ENCODE results near the gene ZNF22.
A peak's percentile ranks its signal among the peaks of the same experiment; 100 is the strongest.

DNA sequence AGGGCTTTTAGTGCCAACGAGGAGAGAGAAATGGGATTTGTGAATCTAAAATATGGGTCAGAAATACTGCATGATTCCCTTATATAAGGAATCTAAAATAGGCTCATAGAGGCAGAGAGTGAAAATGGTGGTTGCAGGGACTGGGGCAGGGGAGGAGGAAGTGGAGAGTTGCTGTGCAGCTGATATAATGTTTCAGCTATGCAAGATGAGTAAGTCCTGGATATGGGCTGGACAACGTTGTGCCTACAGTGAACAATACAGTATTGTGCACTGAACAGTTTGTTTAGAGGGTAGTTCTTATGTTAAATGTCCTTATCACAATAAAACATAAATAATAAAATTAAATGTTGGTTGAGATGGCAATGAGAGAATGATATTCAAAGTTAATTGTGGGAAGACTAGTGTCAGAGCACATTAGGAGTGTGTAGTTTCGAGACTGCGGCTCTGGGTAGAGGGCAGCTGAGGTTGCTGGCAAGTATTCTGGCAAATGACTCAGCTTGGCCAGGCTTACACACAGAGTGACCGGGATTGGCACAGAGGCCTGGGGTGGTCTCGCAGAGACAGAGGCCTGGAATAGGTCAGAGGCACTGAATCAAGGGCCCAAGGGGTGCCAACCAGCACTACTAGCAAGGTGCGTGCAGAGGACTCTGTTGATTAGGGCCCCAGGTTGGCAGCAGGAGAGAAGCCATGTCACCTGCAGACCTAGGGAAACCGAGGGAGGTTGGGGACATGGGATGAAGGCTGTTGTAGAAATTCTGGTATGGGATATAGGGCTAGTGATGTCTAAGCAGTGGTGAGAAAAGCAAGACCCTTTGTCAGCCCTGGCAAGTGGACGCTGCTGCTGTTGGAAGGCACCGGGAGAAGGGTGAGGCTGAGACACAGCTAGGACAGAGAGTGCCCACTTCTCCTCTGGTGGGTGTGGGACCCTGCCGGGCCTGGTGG is 19.3 kb upstream of the ZNF22 start:
- TF ChIP-seq, protein P1, sequence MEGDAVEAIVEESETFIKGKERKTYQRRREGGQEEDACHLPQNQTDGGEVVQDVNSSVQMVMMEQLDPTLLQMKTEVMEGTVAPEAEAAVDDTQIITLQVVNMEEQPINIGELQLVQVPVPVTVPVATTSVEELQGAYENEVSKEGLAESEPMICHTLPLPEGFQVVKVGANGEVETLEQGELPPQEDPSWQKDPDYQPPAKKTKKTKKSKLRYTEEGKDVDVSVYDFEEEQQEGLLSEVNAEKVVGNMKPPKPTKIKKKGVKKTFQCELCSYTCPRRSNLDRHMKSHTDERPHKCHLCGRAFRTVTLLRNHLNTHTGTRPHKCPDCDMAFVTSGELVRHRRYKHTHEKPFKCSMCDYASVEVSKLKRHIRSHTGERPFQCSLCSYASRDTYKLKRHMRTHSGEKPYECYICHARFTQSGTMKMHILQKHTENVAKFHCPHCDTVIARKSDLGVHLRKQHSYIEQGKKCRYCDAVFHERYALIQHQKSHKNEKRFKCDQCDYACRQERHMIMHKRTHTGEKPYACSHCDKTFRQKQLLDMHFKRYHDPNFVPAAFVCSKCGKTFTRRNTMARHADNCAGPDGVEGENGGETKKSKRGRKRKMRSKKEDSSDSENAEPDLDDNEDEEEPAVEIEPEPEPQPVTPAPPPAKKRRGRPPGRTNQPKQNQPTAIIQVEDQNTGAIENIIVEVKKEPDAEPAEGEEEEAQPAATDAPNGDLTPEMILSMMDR (IDR thresholded peaks at IDR 0.05), result no peak
- TF ChIP-seq POLR2A (IDR thresholded peaks at IDR 0.05), result peak in 1 of 2 donors; percentile 39

All from adrenal gland (tissue), 5 donors.